ENCODE measurements around the gene GSC2. TPM values are rescaled to one million over a fixed set of nuclear protein-coding genes. Genes with fewer than 3 reads are reported as not detected.

The GSC2 gene
- 0.26 TPM in 1 of 2 replicates, not detected in the other for total RNA-seq

- Mint-ChIP-seq H3K36me3 (ENCODE audit: low read depth) (no peaks in the 10 kb centered on the region), H3K9me3 (no peaks in the 10 kb centered on the region), H3K4me3 (peak within 1 kb of the TSS; percentile 67), H3K27ac (peak within 1 kb of the TSS; percentile 40), H3K4me1 (ENCODE audit: low read depth) (no peaks in the 10 kb centered on the region), H3K27me3 (ENCODE audit: insufficient read depth) (peaks cover 53% of the 10 kb centered on the region)
- no peak for DNase-seq (ENCODE audit: low spot score)
- intact Hi-C loops (cut with micrococcal nuclease), result no loop called here
Observed at GRCh38 chr22:19149991-19150390, at the start of gene GSC2. GSC2 (minus strand) TSS chr22:19150292; CDS start chr22:19150283, 9 bp downstream.

DNA sequence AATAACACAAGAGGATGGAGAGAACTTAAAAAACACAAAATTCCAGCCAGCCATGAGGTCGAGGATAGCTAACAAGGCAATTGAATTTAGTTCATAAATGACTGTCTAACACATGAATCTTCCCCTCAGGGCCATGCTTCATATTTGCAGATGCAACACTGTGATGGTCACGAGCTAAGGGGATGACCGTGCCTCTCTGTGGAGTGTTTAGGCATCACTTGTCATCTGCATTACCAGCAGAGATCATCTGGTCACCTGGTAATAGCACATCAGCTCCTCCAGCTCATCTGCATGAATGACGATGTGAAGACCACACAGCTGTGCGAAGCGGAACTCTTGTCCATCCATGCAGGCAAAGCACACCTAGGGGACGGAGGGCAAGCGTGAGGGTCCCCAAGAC, 49.4 kb upstream of the GSC2 start:
- intact Hi-C loops (cut with micrococcal nuclease), result no loop called here
- Mint-ChIP-seq H3K36me3 (ENCODE audit: low read depth) (no peaks in the 10 kb centered on the region), H3K27ac (no peak overlapping the region), H3K9me3 (no peaks in the 10 kb centered on the region), H3K4me1 (ENCODE audit: low read depth) (peaks cover 14% of the 10 kb centered on the region), H3K27me3 (ENCODE audit: insufficient read depth) (peaks cover 16% of the 10 kb centered on the region), H3K4me3 (no peak overlapping the region)
- DNase-seq (ENCODE audit: low spot score), result no peak

GRCh38 chr22:19197997-19198865, 48.1 kb upstream of the GSC2 start:
- H3K27me3 Mint-ChIP-seq (ENCODE audit: insufficient read depth), result peaks cover 9% of the 10 kb centered on the region
- H3K4me3 Mint-ChIP-seq, result no peak overlapping the region
- no peaks in the 10 kb centered on the region for H3K9me3 Mint-ChIP-seq
- H3K4me1 Mint-ChIP-seq (ENCODE audit: low read depth), result peaks cover 14% of the 10 kb centered on the region
- DNase-seq (ENCODE audit: low spot score), result no peak
- no peak overlapping the region for H3K27ac Mint-ChIP-seq
- intact Hi-C loops (cut with micrococcal nuclease), result no loop called here
- no peaks in the 10 kb centered on the region for H3K36me3 Mint-ChIP-seq (ENCODE audit: low read depth)

DNA sequence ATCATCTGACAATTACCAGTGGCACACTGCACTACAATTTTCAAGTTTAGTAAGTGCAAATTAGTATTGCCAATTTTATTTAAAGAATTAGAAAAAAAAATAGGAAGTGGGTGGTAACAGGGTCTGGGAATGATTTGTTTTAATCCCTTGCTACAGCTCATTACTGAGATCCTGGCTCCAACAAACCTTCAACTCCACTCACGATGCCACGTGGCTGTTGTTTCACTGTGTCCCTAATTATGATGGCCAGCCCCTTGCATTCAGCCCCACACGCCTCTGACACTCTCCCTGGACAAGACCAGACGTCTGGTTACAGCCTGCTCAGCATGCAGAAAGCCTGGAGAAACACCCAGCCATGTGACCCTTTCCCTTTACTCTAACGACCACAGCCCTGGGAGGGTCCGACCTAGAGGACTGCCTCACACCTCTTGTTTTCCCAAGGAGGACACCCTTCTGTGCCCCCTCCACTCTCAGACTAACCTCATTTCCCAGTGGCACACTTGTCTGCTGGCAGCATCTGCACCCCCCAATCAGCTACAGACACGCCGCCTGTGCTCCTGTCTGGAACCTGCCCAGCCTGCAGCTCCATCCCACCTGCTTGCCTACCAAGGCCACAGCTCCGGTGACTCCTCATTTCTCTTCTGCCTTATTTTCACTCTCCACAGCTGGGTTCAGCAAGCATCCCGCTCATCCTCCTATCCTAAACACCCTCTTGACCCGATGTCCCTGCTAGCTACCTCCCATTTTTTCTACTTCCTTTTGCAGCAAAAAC, 46.9 kb upstream of the GSC2 start:
- intact Hi-C loops (cut with micrococcal nuclease), result no loop called here
- H3K4me1 Mint-ChIP-seq (ENCODE audit: low read depth), result peaks cover 14% of the 10 kb centered on the region
- DNase-seq (ENCODE audit: low spot score), result no peak
- H3K27me3 Mint-ChIP-seq (ENCODE audit: insufficient read depth), result peaks cover 9% of the 10 kb centered on the region
- H3K27ac Mint-ChIP-seq, result no peak overlapping the region
- H3K36me3 Mint-ChIP-seq (ENCODE audit: low read depth), result no peaks in the 10 kb centered on the region
- H3K9me3 Mint-ChIP-seq, result no peaks in the 10 kb centered on the region
- no peak overlapping the region for H3K4me3 Mint-ChIP-seq

GRCh38 chr22:19195796-19196731, 46.0 kb upstream of the GSC2 start:
- no peak overlapping the region for H3K4me3 Mint-ChIP-seq
- H3K36me3 Mint-ChIP-seq (ENCODE audit: low read depth), result no peaks in the 10 kb centered on the region
- H3K9me3 Mint-ChIP-seq, result no peaks in the 10 kb centered on the region
- intact Hi-C loops (cut with micrococcal nuclease), result no loop called here
- H3K4me1 Mint-ChIP-seq (ENCODE audit: low read depth), result peaks cover 14% of the 10 kb centered on the region
- H3K27ac Mint-ChIP-seq, result no peak overlapping the region
- peaks cover 9% of the 10 kb centered on the region for H3K27me3 Mint-ChIP-seq (ENCODE audit: insufficient read depth)
- no peak for DNase-seq (ENCODE audit: low spot score)

DNA sequence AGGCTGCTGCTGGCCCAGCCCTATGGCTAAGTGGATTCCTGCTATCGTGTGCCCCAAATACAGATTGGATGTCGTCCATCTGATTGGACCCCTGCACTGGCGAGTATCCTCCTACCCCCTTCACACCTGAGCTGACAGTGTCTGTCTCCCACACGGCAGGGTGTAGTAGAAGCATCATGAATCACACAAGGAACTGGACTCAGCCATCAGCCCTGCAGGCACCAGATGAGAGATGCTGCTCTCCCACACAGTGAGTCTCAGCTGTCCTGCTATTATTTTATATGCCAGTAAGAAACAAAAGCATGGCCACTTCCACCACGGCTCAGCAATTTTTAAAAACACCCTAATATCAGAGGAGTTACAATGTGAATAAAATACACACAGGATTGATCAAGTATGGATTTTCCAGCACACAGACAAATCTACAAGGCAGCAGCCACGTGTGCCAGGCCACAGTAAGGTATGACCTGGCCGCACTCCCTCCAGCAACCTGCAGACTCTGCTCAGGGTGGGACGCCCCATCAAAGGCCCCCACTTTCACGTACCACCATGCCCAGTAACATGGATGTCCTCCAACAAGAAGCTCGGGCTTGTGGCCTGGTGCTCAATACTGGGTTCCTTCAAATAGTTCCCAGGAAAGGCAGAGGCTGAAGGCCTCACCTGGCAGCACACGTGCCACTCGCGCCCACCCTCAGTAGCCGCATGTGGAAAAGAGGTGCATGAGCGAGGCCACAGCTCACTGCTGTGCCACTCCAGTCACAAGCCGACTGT, 44.9 kb upstream of the GSC2 start:
- intact Hi-C loops (cut with micrococcal nuclease), result no loop called here
- H3K4me3 Mint-ChIP-seq, result no peak overlapping the region
- no peaks in the 10 kb centered on the region for H3K9me3 Mint-ChIP-seq
- H3K27ac Mint-ChIP-seq, result no peak overlapping the region
- H3K27me3 Mint-ChIP-seq (ENCODE audit: insufficient read depth), result peaks cover 9% of the 10 kb centered on the region
- no peak for DNase-seq (ENCODE audit: low spot score)
- peaks cover 14% of the 10 kb centered on the region for H3K4me1 Mint-ChIP-seq (ENCODE audit: low read depth)
- H3K36me3 Mint-ChIP-seq (ENCODE audit: low read depth), result no peaks in the 10 kb centered on the region

DNA sequence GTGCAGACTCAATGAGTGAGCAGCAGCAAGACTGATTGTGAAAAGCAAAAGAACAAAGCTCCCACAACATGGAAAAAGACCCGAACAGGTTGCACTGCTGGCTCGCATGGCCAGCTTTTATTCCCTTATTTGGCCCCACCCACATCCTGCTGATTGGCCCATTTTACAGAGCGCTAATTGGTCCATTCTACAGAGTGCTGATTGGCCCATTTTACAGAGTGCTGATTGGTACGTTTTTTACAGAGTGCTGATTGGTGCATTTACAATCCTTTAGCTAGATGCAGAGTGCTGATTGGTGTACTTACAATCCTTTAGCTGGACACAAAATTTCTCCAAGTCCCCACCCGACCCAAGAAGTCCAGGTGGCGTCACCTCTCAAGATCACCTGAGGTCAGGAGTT, 43.8 kb upstream of the GSC2 start:
- peaks cover 14% of the 10 kb centered on the region for H3K4me1 Mint-ChIP-seq (ENCODE audit: low read depth)
- no peak overlapping the region for H3K4me3 Mint-ChIP-seq
- intact Hi-C loops (cut with micrococcal nuclease), result no loop called here

DNA sequence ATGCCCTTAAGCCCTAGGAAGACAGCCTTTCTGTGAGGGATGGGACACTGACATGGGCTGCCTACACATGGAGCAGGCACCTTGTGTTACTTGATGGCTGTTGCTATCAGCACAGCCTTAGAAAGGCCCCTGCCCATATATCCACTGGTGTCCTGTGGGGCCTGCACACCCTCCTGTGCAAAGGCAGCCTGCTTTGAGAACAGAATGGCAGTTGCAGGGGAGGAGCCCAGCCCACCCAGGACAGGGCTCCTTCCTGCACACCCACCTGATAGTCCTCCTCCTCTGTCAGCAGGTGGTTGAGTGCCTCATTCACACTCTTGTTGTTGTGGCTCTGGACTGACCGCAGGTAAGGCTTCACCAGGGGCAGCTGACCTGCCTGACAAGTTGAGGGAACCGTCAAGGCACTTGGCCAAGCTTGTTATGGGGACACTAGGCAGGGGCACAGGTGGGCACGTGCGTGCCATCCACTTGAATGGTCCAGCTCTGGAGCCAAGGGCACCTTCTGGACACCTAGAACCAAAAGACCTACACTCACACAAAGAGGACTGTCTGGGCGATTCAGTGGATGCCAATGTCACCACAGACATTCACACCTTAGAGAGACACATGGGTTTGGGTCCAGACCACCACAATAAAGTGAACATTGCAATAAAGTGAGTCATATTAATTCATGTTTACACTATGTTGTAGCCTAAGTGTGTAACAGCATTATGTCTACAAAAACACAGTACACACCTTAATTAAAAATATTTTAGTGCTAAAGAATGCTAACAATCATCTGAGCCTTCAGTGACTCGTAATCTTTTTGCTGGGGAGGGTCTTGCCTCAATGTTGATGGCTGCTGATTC, 37.8 kb upstream of the GSC2 start:
- no peaks in the 10 kb centered on the region for H3K36me3 Mint-ChIP-seq (ENCODE audit: low read depth)
- no peak overlapping the region for H3K4me3 Mint-ChIP-seq
- no peak for DNase-seq (ENCODE audit: low spot score)
- intact Hi-C loops (cut with micrococcal nuclease), result no loop called here
- no peaks in the 10 kb centered on the region for H3K9me3 Mint-ChIP-seq
- H3K27me3 Mint-ChIP-seq (ENCODE audit: insufficient read depth), result peaks cover 5% of the 10 kb centered on the region
- H3K27ac Mint-ChIP-seq, result no peak overlapping the region
- H3K4me1 Mint-ChIP-seq (ENCODE audit: low read depth), result no peaks in the 10 kb centered on the region

More for the DNA sequence above, 43.8 kb upstream of the GSC2 start:
- Mint-ChIP-seq H3K27ac (no peak overlapping the region), H3K9me3 (no peaks in the 10 kb centered on the region), H3K36me3 (ENCODE audit: low read depth) (no peaks in the 10 kb centered on the region), H3K27me3 (ENCODE audit: insufficient read depth) (peaks cover 4% of the 10 kb centered on the region)
- DNase-seq (ENCODE audit: low spot score), result no peak

GRCh38 chr22:19184276-19184997, 34.3 kb upstream of the GSC2 start:
- intact Hi-C loops (cut with micrococcal nuclease), result no loop called here

DNA sequence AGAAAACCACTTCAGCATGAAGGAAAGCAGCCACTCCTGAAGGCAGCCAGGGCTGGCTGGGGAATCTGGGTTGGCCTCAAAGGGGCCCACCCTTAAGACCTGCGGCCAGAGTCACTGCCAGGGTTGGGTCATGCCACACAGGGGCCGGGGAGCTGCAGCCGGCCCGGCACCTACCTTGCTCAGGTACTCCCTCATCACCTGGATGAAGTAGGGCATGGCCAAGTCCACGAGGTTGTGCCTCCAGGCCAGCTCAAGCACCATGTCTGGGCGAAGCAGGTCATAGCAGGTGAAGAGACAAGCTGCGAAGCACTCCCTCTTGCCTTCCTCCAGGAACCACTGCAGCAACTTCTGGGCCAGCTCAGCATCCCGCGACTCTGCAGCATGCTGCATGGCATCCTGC, 33.1 kb upstream of the GSC2 start:
- intact Hi-C loops (cut with micrococcal nuclease), result no loop called here
- peaks cover 7% of the 10 kb centered on the region for H3K27me3 Mint-ChIP-seq (ENCODE audit: insufficient read depth)
- peaks cover 24% of the 10 kb centered on the region for H3K4me1 Mint-ChIP-seq (ENCODE audit: low read depth)
- H3K36me3 Mint-ChIP-seq (ENCODE audit: low read depth), result no peaks in the 10 kb centered on the region
- no peak for DNase-seq (ENCODE audit: low spot score)
- H3K27ac Mint-ChIP-seq, result no peak overlapping the region
- no peak overlapping the region for H3K4me3 Mint-ChIP-seq
- H3K9me3 Mint-ChIP-seq, result no peaks in the 10 kb centered on the region

More at GRCh38 chr22:19184276-19184997, 34.3 kb upstream of the GSC2 start:
- Mint-ChIP-seq H3K4me1 (ENCODE audit: low read depth) (peaks cover 21% of the 10 kb centered on the region), H3K4me3 (no peak overlapping the region), H3K27me3 (ENCODE audit: insufficient read depth) (peaks cover 9% of the 10 kb centered on the region), H3K9me3 (no peaks in the 10 kb centered on the region), H3K27ac (no peak overlapping the region), H3K36me3 (ENCODE audit: low read depth) (no peaks in the 10 kb centered on the region)
- no peak for DNase-seq (ENCODE audit: low spot score)

Measured in activated T-helper 1 cell treated with anti-CD3 and anti-CD28 coated beads, Interleukin-12 subunit alpha, Interleukin-12 subunit beta, Interleukin-2, Interleukin-4 antibody, amounts not matched to agents 30 ng/mL and 10 ng/mL and 1 ng/mL, durations not matched to agents 14 hours and 24 hours and 36 hours (primary cell).